Measurements from ENCODE around the gene ANO2.
"Not testable (repeated sequence)": the region's sequence is repeated elsewhere in the genome, so short reads cannot be mapped to it uniquely, and the experiment has no call there.

Gene ANO2

GRCh38 chr12:5658339-5658941 lies 286.6 kb downstream of the ANO2 start:
- not testable (repeated sequence) for H3K9ac ChIP-seq (ENCODE audit: low read depth, low read length); H3K9me3 ChIP-seq (ENCODE audit: insufficient read depth, low read depth, low read length); H3K4me3 ChIP-seq (ENCODE audit: low read length); H3K36me3 ChIP-seq (ENCODE audit: insufficient read depth, low read length); H3K4me1 ChIP-seq (ENCODE audit: insufficient read depth, low read length); H3K27me3 ChIP-seq (ENCODE audit: insufficient read depth, low read length); H3K27ac ChIP-seq (ENCODE audit: low read depth, low read length)
- 92% methylated on average over 3 of the region's 3 CpGs for WGBS

- Histone ChIP-seq H3K9me3 (ENCODE audit: insufficient read depth, low read depth, low read length) (no peaks in the 10 kb centered on the region), H3K36me3 (ENCODE audit: insufficient read depth, low read length) (no peaks in the 10 kb centered on the region), H3K27me3 (ENCODE audit: insufficient read depth, low read length) (no peaks in the 10 kb centered on the region), H3K4me1 (ENCODE audit: insufficient read depth, low read length) (no peaks in the 10 kb centered on the region), H3K27ac (ENCODE audit: low read depth, low read length) (no peak overlapping the region), H3K9ac (ENCODE audit: low read depth, low read length) (no peak overlapping the region), H3K4me3 (ENCODE audit: low read length) (no peak overlapping the region)
- WGBS: 75% methylated on average over 4 of the region's 4 CpGs
Observed at GRCh38 chr12:5656836-5657235, 288.2 kb downstream of the ANO2 start.

GRCh38 chr12:5655120-5655519 lies 289.9 kb downstream of the ANO2 start:
- Histone ChIP-seq H3K27me3 (ENCODE audit: insufficient read depth, low read length) (no peaks in the 10 kb centered on the region), H3K27ac (ENCODE audit: low read depth, low read length) (no peak overlapping the region), H3K4me1 (ENCODE audit: insufficient read depth, low read length) (no peaks in the 10 kb centered on the region), H3K36me3 (ENCODE audit: insufficient read depth, low read length) (no peaks in the 10 kb centered on the region), H3K4me3 (ENCODE audit: low read length) (no peak overlapping the region), H3K9me3 (ENCODE audit: insufficient read depth, low read depth, low read length) (no peaks in the 10 kb centered on the region), H3K9ac (ENCODE audit: low read depth, low read length) (no peak overlapping the region)
- WGBS: 92% methylated on average over 3 of the region's 3 CpGs

GRCh38 chr12:5654019-5654418 lies 291.0 kb downstream of the ANO2 start:
- H3K4me1 ChIP-seq (ENCODE audit: insufficient read depth, low read length): no peaks in the 10 kb centered on the region

GRCh38 chr12:5650829-5651461 lies 294.1 kb downstream of the ANO2 start:
- H3K27me3 ChIP-seq (ENCODE audit: insufficient read depth, low read length): 0 out of 2 replicates have a peak, but pooled peaks cover 3% of the 10 kb centered on the region
- peaks cover 6% of the 10 kb centered on the region; the same call in 1 of the 2 replicates for H3K4me1 ChIP-seq (ENCODE audit: insufficient read depth, low read length)
- 82% methylated on average over 1 of the region's 1 CpG for WGBS

More at GRCh38 chr12:5654019-5654418, 291.0 kb downstream of the ANO2 start:
- Histone ChIP-seq H3K4me3 (ENCODE audit: low read length) (no peak overlapping the region), H3K27ac (ENCODE audit: low read depth, low read length) (no peak overlapping the region), H3K36me3 (ENCODE audit: insufficient read depth, low read length) (no peaks in the 10 kb centered on the region), H3K9me3 (ENCODE audit: insufficient read depth, low read depth, low read length) (no peaks in the 10 kb centered on the region), H3K27me3 (ENCODE audit: insufficient read depth, low read length) (no peaks in the 10 kb centered on the region), H3K9ac (ENCODE audit: low read depth, low read length) (no peak overlapping the region)

GRCh38 chr12:5650281-5650680 lies 294.8 kb downstream of the ANO2 start:
- 100% methylated on average over 2 of the region's 2 CpGs for WGBS
- Histone ChIP-seq H3K9ac (ENCODE audit: low read depth, low read length) (no peak overlapping the region), H3K4me1 (ENCODE audit: insufficient read depth, low read length) (peaks cover 6% of the 10 kb centered on the region; the same call in 1 of the 2 replicates), H3K9me3 (ENCODE audit: insufficient read depth, low read depth, low read length) (no peaks in the 10 kb centered on the region), H3K27ac (ENCODE audit: low read depth, low read length) (no peak overlapping the region), H3K27me3 (ENCODE audit: insufficient read depth, low read length) (0 out of 2 replicates have a peak, but pooled peaks cover 3% of the 10 kb centered on the region), H3K36me3 (ENCODE audit: insufficient read depth, low read length) (no peaks in the 10 kb centered on the region), H3K4me3 (ENCODE audit: low read length) (no peak overlapping the region)

More at GRCh38 chr12:5650829-5651461, 294.1 kb downstream of the ANO2 start:
- Histone ChIP-seq H3K9me3 (ENCODE audit: insufficient read depth, low read depth, low read length) (no peaks in the 10 kb centered on the region), H3K4me3 (ENCODE audit: low read length) (no peak overlapping the region), H3K36me3 (ENCODE audit: insufficient read depth, low read length) (no peaks in the 10 kb centered on the region), H3K27ac (ENCODE audit: low read depth, low read length) (no peak overlapping the region), H3K9ac (ENCODE audit: low read depth, low read length) (no peak overlapping the region)

- Histone ChIP-seq H3K9ac (ENCODE audit: low read depth, low read length) (no peak overlapping the region), H3K4me3 (ENCODE audit: low read length) (no peak overlapping the region), H3K36me3 (ENCODE audit: insufficient read depth, low read length) (no peaks in the 10 kb centered on the region), H3K9me3 (ENCODE audit: insufficient read depth, low read depth, low read length) (no peaks in the 10 kb centered on the region), H3K4me1 (ENCODE audit: insufficient read depth, low read length) (peaks cover 6% of the 10 kb centered on the region; the same call in 1 of the 2 replicates), H3K27me3 (ENCODE audit: insufficient read depth, low read length) (0 out of 2 replicates have a peak, but pooled peaks cover 3% of the 10 kb centered on the region), H3K27ac (ENCODE audit: low read depth, low read length) (no peak overlapping the region)
- WGBS: 38% methylated on average over 9 of the region's 9 CpGs
Observed at GRCh38 chr12:5648692-5649359, 296.2 kb downstream of the ANO2 start.

GRCh38 chr12:5643266-5643665 lies 301.8 kb downstream of the ANO2 start:
- Histone ChIP-seq H3K27me3 (ENCODE audit: insufficient read depth, low read length) (0 out of 2 replicates have a peak, but pooled peaks cover 3% of the 10 kb centered on the region), H3K9ac (ENCODE audit: low read depth, low read length) (no peak overlapping the region), H3K4me1 (ENCODE audit: insufficient read depth, low read length) (peaks cover 2% of the 10 kb centered on the region; the same call in 1 of the 2 replicates), H3K9me3 (ENCODE audit: insufficient read depth, low read depth, low read length) (no peaks in the 10 kb centered on the region), H3K27ac (ENCODE audit: low read depth, low read length) (no peak overlapping the region), H3K36me3 (ENCODE audit: insufficient read depth, low read length) (no peaks in the 10 kb centered on the region), H3K4me3 (ENCODE audit: low read length) (no peak overlapping the region)
- WGBS: 93% methylated on average over 2 of the region's 2 CpGs

- Histone ChIP-seq H3K27me3 (ENCODE audit: insufficient read depth, low read length) (no peaks in the 10 kb centered on the region), H3K4me1 (ENCODE audit: insufficient read depth, low read length) (no peaks in the 10 kb centered on the region), H3K4me3 (ENCODE audit: low read length) (no peak overlapping the region), H3K27ac (ENCODE audit: low read depth, low read length) (no peak overlapping the region), H3K9ac (ENCODE audit: low read depth, low read length) (no peak overlapping the region), H3K9me3 (ENCODE audit: insufficient read depth, low read depth, low read length) (no peaks in the 10 kb centered on the region), H3K36me3 (ENCODE audit: insufficient read depth, low read length) (no peaks in the 10 kb centered on the region)
- 85% methylated on average over 4 of the region's 4 CpGs for WGBS
Observed at GRCh38 chr12:5637698-5638097, 307.4 kb downstream of the ANO2 start.

- Histone ChIP-seq H3K4me3 (ENCODE audit: low read length) (no peak overlapping the region), H3K9me3 (ENCODE audit: insufficient read depth, low read depth, low read length) (no peaks in the 10 kb centered on the region), H3K4me1 (ENCODE audit: insufficient read depth, low read length) (no peaks in the 10 kb centered on the region), H3K9ac (ENCODE audit: low read depth, low read length) (no peak overlapping the region), H3K27me3 (ENCODE audit: insufficient read depth, low read length) (no peaks in the 10 kb centered on the region), H3K36me3 (ENCODE audit: insufficient read depth, low read length) (no peaks in the 10 kb centered on the region), H3K27ac (ENCODE audit: low read depth, low read length) (no peak overlapping the region)
- WGBS: 83% methylated on average over 4 of the region's 4 CpGs
Observed at GRCh38 chr12:5636907-5637306, 308.2 kb downstream of the ANO2 start.

- H3K9me3 ChIP-seq (ENCODE audit: insufficient read depth, low read depth, low read length): no peaks in the 10 kb centered on the region
- 88% methylated on average over 3 of the region's 3 CpGs for WGBS
- H3K4me1 ChIP-seq (ENCODE audit: insufficient read depth, low read length): no peaks in the 10 kb centered on the region
- H3K4me3 ChIP-seq (ENCODE audit: low read length): no peak overlapping the region
- H3K9ac ChIP-seq (ENCODE audit: low read depth, low read length): no peak overlapping the region
- H3K27me3 ChIP-seq (ENCODE audit: insufficient read depth, low read length): no peaks in the 10 kb centered on the region
- H3K36me3 ChIP-seq (ENCODE audit: insufficient read depth, low read length): no peaks in the 10 kb centered on the region
- H3K27ac ChIP-seq (ENCODE audit: low read depth, low read length): no peak overlapping the region
Observed at GRCh38 chr12:5633106-5633505, 312.0 kb downstream of the ANO2 start.

Data from HUES64 (cell line).